NB4 (cell line): Measurements from ENCODE around the gene FRRS1L.

ENCODE experiments used
- MYC ChIP-seq: IDR thresholded peaks from 2 replicates; pipeline ENCODE4 v1.6.1; 2011; ENCODE audit warnings: low read depth, low read length
- POLR2A ChIP-seq: IDR thresholded peaks from 2 replicates; pipeline ENCODE4 v1.6.1; 2011; ENCODE audit warnings: mild to moderate bottlenecking; ENCODE audit not compliant: insufficient read length; ENCODE audit errors: extremely low read depth
- TF ChIP-seq, protein P1 (sequence below): IDR thresholded peaks from one replicate; pipeline ENCODE4 v1.5.1; 2012; ENCODE audit warnings: low read depth, low read length
- TF ChIP-seq, protein P2 (sequence below): IDR thresholded peaks from 2 replicates; pipeline ENCODE4 v1.6.1; 2011; ENCODE audit warnings: low read depth, low read length

DNA sequence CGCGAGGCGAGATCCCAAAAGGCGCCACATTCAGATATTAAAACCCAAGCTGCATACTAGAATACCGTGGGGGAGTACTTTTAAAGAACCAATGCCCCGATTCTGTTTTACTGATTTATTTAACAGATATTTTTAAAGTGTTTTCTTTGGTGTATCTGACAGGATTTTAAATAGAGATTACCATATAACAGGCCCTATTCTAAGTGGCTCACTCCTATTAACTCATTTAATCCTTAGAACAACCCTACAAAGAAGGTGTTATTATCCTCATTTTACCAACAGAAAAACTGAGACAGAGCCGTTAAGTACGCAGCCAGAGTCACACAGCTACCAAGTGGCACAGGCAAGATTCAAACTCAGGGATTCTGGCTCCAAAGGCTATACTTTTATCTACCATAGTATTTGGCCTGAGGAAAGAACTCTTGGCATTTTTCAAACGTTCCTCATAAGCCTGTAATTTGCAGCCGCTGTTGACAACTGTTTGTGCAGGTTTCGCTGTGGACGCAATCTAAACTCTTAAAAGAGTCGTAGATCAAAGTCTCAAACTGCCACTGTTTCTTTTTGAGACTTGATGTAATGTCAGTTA lies 46.8 kb downstream of the FRRS1L start:
- TF ChIP-seq, protein P1, sequence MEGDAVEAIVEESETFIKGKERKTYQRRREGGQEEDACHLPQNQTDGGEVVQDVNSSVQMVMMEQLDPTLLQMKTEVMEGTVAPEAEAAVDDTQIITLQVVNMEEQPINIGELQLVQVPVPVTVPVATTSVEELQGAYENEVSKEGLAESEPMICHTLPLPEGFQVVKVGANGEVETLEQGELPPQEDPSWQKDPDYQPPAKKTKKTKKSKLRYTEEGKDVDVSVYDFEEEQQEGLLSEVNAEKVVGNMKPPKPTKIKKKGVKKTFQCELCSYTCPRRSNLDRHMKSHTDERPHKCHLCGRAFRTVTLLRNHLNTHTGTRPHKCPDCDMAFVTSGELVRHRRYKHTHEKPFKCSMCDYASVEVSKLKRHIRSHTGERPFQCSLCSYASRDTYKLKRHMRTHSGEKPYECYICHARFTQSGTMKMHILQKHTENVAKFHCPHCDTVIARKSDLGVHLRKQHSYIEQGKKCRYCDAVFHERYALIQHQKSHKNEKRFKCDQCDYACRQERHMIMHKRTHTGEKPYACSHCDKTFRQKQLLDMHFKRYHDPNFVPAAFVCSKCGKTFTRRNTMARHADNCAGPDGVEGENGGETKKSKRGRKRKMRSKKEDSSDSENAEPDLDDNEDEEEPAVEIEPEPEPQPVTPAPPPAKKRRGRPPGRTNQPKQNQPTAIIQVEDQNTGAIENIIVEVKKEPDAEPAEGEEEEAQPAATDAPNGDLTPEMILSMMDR, result no peak
- no peak for TF ChIP-seq POLR2A
- TF ChIP-seq, protein P2, sequence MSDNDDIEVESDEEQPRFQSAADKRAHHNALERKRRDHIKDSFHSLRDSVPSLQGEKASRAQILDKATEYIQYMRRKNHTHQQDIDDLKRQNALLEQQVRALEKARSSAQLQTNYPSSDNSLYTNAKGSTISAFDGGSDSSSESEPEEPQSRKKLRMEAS, result no peak
- no peak for TF ChIP-seq MYC
